Activated T-helper 17 cell treated with anti-CD3 and anti-CD28 coated beads, Interleukin-2, amount 50 U/mL, for 72 hours (primary cell): ENCODE results near the gene SPNS2. TPM values are rescaled to one million over a fixed set of nuclear protein-coding genes. Genes with fewer than 3 reads are reported as not detected.
A peak's percentile ranks its signal among the peaks of the same experiment; 100 is the strongest.

Experiments
- ATAC-seq: fragments of 150-1000 bp; cut with Tn5 transposase; replicated peaks from 2 replicates; pipeline ENCODE4 v1.10.0; 2021; ENCODE audit warnings: mild to moderate bottlenecking, moderate library complexity
- H3K27ac Mint-ChIP-seq: one replicate; pipeline ENCODE4 v1.8.0; 2022; ENCODE audit warnings: mixed read lengths
- H3K27me3 Mint-ChIP-seq: one replicate; pipeline ENCODE4 v1.8.0; 2022; ENCODE audit warnings: mixed read lengths
- H3K36me3 Mint-ChIP-seq: one replicate; pipeline ENCODE4 v1.8.0; 2022; ENCODE audit warnings: low read depth, mild to moderate bottlenecking, mixed read lengths
- H3K4me1 Mint-ChIP-seq: one replicate; pipeline ENCODE4 v1.8.0; 2022; ENCODE audit warnings: mixed read lengths
- H3K4me3 Mint-ChIP-seq: one replicate; pipeline ENCODE4 v1.8.0; 2022; ENCODE audit warnings: mild to moderate bottlenecking, mixed read lengths
- H3K9me3 Mint-ChIP-seq: one replicate; pipeline ENCODE4 v1.8.0; 2022; ENCODE audit warnings: mixed read lengths
- total RNA-seq, 2 donors: library from RNA; stranded (reverse); gene quantifications; one replicate each; pipeline ENCODE4 v1.2.3, GENCODE V29; 2022

Gene SPNS2
- total RNA-seq, 2 donors from 2014 or later, result 0.45 TPM; not detected in 1

DNA sequence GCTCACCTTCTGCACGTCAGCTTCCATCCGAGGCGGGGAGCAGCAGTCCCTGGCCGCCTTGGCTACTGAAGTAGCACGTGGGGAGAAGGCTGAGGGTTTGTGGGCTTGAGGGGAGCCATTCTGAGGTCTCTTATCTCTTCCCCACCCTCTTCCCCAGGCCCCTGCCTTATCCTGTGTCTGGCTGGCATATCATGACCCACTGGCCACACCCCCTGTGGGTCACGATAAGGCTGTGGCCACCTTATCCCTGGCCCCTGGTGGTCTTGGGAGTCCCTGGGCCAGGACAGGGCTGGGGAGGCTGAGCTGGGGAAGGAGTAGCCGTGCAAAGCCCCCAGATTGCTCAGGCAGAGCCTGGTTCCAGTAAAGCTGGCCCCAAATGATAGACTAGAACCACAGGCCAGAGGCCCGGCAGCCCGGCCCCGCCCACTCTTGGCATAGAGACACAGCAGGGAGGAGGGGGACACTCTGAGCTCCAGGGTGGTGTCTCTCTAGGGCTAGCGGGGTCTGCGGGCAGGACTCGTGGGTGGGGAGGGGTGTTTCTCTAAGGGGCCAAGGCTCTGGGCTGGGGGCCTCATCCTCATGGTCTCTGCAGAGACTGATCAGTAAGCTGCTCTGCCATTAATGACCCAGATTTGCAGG, 7.6 kb downstream of the SPNS2 start:
- peaks cover 15% of the 10 kb centered on the region for H3K27me3 Mint-ChIP-seq
- peaks cover 29% of the 10 kb centered on the region for H3K4me1 Mint-ChIP-seq
- no peaks in the 10 kb centered on the region for H3K36me3 Mint-ChIP-seq
- H3K4me3 Mint-ChIP-seq, result no peak overlapping the region
- no peaks in the 10 kb centered on the region for H3K9me3 Mint-ChIP-seq
- H3K27ac Mint-ChIP-seq, result no peak overlapping the region
- ATAC-seq, result no peak

DNA sequence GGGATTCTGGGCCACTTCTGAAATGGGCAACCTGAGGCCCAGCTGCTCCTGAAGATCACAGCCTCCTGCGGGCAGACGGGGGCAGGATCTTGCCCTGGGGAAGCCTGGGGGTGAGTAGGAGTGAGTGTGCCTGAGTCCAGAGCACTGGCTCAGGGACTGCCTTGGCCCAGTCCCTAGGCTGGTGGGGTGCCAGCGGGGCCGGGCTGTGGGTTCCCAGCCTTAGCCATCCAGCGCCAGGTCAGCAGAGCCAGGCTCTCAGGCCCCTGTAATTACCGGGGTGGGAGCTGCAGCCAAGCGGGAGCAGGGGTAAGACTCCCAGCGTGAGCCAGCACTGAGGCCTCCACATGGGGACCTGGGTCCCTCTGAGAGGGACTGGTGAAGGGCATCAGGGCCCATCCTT, 8.2 kb downstream of the SPNS2 start:
- peaks cover 29% of the 10 kb centered on the region for H3K4me1 Mint-ChIP-seq
- ATAC-seq, result no peak
- H3K27ac Mint-ChIP-seq, result no peak overlapping the region
- H3K9me3 Mint-ChIP-seq, result no peaks in the 10 kb centered on the region
- H3K27me3 Mint-ChIP-seq, result peaks cover 10% of the 10 kb centered on the region
- H3K36me3 Mint-ChIP-seq, result no peaks in the 10 kb centered on the region
- no peak overlapping the region for H3K4me3 Mint-ChIP-seq

DNA sequence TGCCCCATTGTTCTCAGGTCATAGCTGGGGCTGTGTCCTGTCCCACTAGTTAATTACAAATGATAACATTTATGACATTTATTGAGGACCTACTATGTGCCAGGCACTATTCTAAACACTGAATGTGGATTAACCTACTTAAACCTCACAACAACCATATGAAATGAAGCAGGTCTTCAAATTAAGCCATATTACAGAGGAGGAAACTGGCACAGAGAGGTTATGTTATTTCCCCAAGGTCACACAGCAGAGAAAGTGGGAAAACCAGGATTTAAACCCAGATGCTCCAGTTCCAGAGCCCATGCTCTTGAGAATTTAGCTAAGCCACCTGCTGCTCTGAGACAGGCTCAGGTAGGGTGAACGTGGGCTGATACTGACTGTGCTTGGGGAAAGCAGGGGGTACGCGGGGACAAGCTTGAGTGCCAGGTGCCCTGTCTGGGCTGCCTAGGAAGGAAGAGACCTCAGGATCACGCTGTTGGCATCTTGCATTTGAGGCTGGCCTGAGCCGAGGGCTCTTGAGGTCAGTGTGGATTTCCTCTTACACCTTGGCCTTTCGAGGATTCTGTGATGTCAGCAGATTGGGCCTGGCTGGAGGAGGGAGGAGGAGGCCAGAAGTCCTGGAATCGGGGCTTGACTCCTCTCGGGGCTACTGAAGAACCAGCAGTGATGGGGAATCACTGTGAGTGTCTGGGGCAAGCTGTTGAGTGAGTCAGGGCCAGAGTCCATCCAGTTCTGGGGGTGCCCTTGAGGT, 8.9 kb downstream of the SPNS2 start:
- H3K27me3 Mint-ChIP-seq, result peaks cover 9% of the 10 kb centered on the region
- H3K4me3 Mint-ChIP-seq, result no peak overlapping the region
- H3K36me3 Mint-ChIP-seq, result no peaks in the 10 kb centered on the region
- H3K27ac Mint-ChIP-seq, result peak overlapping the region; percentile 73
- H3K9me3 Mint-ChIP-seq, result no peaks in the 10 kb centered on the region
- ATAC-seq, result no peak
- H3K4me1 Mint-ChIP-seq, result peaks cover 29% of the 10 kb centered on the region

DNA sequence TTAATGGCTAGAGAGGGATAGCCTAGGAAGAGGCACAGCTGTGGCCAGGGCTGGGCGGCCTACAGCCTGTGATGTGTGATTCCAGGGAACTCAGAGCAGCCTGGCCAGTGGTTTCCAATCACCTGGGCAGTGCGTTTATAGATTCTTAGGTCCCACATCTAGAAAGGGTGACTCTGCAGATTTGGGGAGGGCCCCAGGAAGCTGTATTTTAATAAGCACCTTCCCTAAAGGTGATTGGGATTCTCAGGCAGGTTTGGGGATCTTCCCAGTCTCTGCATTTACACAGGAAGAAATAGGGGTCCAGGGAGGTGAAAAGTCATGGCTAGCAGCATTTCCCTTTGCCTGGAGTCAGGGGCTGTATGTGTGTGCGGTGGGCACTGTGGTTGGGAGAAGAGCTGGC, 9.5 kb downstream of the SPNS2 start:
- Mint-ChIP-seq H3K27ac (peak overlapping the region; percentile 73), H3K9me3 (no peaks in the 10 kb centered on the region), H3K4me3 (no peak overlapping the region)

DNA sequence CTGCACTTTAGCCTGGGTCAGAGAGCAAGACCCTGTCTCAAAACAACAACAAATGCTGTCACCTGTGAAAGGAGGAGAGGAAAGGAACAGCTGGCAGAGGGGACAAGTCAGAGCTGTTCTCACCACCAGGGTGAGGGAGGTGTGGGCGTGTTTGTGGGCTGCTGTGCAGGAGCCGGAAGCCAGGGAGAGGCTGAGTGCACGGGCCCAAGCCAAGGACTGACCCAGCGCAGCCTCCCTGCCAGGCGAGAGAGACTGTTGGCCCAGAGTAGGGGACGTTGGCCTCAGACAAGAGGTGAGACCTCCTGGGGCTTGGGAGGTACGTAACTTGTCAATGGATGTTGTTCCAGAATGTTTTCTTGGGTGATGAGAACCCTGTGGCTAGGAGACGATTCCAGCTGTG, 10.7 kb downstream of the SPNS2 start:
- H3K27ac Mint-ChIP-seq, result peak overlapping the region; percentile 73
- H3K9me3 Mint-ChIP-seq, result no peaks in the 10 kb centered on the region
- peak overlapping the region; percentile 27 for H3K4me3 Mint-ChIP-seq
- peaks cover 4% of the 10 kb centered on the region for H3K27me3 Mint-ChIP-seq
- peak; percentile 78 for ATAC-seq
- peaks cover 23% of the 10 kb centered on the region for H3K4me1 Mint-ChIP-seq
- H3K36me3 Mint-ChIP-seq, result no peaks in the 10 kb centered on the region

More for the DNA sequence above, 9.5 kb downstream of the SPNS2 start:
- Mint-ChIP-seq H3K36me3 (no peaks in the 10 kb centered on the region), H3K27me3 (peaks cover 4% of the 10 kb centered on the region), H3K4me1 (peaks cover 29% of the 10 kb centered on the region)
- ATAC-seq, result no peak

DNA sequence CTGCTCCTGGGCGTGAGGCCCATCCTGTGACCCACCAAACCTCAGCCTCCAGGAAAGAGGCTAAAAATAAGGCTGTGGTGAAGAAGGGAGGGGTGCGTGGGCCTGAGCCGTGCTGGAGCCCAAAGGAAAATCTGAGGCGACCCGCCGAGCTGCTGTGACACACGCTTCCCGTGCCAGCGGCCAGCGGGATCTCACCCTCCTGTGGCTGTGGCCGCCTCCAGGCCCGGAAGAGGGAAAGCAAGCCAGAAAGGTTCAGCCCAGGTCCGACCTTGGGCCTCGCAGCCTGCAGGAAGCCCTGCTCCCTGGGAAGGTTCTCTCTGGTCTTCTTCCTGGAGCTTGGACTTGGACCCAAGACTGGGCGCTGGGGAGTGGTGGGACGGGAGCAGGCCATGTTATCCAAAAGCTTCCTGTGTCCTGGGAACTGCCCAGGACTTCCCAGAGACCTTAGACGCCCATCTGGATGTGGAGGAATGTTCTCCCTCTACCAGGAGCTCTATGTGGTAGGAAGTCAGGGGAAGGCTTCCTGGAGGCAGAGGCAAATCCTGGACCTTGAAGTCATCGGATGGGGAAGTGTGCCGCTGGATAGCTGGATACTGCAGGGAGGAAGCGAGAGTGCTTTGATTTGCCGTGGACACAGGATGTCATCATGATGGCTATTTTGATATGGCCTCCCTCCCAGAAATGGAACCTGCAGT, 11.4 kb downstream of the SPNS2 start:
- Mint-ChIP-seq H3K36me3 (no peaks in the 10 kb centered on the region), H3K27ac (peak overlapping the region; percentile 73), H3K9me3 (no peaks in the 10 kb centered on the region), H3K4me1 (peaks cover 17% of the 10 kb centered on the region), H3K4me3 (peak overlapping the region; percentile 27), H3K27me3 (peaks cover under 1% of the 10 kb centered on the region)
- ATAC-seq, result peak; percentile 26

DNA sequence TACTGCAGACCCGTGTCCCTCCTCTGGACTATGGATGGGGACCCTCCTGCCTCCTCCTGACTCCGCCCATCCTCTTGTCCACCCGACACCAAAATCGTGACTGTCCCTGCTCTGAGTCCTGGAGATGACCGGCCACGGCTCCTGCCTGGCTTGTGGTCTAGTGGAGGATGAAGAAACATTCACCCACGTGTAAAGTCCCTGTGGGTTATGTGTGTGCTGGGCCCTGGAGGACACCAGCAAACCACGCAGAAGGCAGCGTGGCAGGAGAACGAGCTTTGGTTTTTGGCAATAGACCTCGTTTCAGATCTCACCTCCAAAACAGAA, 11.9 kb downstream of the SPNS2 start:
- Mint-ChIP-seq H3K36me3 (no peaks in the 10 kb centered on the region), H3K4me3 (no peak overlapping the region), H3K9me3 (no peaks in the 10 kb centered on the region), H3K27me3 (no peaks in the 10 kb centered on the region), H3K4me1 (peaks cover 12% of the 10 kb centered on the region), H3K27ac (peak overlapping the region; percentile 30)
- ATAC-seq, result no peak

DNA sequence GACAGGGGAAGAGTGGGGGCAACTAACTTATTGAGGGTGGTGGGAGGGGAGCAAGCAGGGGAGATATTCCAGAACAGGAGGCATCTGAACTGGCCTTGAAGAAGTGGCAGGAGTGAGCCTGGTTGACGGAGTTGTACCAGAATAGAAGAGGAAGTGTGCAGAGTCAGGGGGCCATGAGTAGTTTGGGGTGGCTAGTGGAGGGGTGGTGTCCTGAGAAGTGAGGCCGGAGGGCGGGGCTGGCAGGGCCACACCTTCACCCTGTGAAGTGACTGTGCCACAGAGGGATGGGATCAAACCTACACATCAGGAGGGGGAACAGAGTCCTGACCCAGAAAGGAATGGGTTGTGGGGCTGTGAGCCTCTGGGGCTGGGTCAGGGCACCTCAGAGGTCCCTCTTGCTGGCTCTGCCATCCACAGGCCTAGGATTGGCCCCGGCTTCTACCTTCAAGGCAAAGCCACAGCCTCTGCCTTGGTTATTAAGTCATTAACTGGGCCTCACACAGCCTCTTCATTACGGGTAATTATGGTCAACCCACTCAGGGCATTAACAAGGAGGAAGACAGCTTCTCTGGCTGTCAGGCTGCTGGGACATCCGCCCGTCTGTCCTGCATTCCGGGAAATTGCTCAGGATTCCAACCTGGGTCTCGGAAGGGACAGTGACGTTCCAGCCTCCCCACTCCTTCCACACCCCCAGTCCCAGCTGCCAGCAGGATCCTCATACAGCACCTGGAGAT, 12.7 kb downstream of the SPNS2 start:
- Mint-ChIP-seq H3K4me1 (peaks cover 12% of the 10 kb centered on the region), H3K27ac (peak overlapping the region; percentile 30), H3K9me3 (no peaks in the 10 kb centered on the region), H3K36me3 (no peaks in the 10 kb centered on the region), H3K27me3 (no peaks in the 10 kb centered on the region), H3K4me3 (no peak overlapping the region)
- ATAC-seq, result no peak

DNA sequence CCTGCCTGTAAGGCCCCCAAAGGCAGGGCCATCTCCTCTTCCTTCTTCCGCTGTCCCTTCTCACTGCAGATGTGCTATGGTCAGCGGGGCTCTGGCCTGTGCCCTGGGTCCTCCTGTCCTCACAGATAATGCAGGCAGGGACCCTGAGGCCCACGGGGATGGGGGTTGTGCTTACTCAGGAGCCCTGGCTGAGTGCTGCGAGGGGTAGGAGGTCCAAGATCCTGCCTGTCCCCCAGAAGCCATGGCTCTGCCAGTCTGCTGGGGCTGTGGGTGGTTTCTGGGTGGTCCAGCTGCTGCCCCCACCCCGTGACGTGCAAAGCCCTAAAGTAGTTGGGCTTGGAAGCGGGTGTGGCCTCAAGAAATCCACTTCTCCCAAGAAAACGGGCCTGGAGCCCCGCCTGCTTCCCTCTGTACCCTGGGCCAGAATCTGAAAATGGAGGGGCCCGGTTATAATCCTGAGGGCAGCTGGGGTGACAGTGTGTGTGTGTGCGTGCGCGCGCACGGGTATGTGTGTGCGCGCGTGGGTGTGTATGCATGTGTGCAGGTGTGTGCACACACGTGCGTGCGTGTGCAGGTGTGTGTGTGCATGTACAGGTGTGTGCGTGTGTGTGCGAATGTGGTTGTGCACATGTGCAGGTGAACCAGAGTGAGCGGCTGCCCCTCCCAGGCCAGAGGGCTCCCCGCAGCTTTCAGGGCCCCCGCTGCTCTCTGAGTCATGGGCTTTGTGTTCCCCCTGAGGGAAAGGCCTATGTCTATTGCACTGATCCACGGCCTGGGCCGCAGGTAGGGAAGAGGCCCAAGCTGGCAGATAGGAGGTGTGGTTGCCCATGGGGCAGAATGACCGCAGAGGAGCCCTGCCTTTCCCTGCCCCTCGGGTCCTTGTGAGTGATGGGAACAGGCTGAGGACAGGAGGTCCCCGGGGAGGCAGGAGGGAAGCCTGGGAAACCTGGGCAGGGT, 13.8 kb downstream of the SPNS2 start:
- Mint-ChIP-seq H3K27me3 (no peaks in the 10 kb centered on the region), H3K4me3 (no peak overlapping the region), H3K4me1 (peaks cover 12% of the 10 kb centered on the region), H3K36me3 (no peaks in the 10 kb centered on the region), H3K9me3 (no peaks in the 10 kb centered on the region), H3K27ac (no peak overlapping the region)
- no peak for ATAC-seq

DNA sequence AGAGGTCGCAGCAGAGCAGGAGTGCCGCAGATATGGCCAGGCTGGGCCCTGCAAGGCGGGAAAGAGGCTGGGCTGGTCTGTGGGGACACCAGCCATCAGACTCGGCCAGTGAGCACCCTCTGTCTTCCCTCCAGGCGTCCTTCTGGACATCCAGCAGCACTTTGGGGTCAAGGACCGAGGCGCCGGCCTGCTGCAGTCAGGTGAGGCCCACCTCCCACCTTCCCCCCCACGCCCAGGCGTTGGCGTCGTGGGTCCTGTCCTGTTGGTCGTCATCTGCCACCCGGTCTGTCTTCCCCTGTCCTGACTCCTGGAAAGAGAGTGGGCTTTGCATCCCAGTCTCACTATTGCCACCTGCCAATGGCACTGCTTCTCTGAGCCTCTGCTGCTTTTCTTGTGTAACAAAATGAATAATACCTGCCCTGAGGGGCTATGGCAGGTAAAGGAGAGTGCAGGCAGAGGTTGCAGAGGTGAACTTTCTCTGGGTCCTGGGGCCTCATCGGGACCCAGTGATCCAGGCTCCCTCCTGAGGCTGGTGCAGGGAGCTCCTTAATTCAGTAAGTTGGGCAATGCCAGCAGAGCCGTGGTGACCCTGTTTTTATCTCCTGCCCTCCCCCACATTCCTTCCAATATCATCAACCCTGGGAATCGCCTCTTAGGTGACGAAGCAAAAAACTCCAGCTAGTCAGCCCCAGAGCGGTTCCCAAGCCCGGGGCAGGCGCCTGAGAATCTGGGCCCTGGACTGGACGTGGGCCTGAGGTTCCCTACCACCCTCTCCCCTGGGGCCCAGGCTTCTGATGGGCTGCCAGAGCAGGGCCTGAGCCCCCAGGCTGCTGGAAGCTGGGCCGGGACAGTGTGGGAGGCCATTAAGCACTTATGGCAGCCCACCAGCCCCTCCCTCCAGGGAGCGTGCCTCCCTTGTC, 14.7 kb downstream of the SPNS2 start:
- peaks cover 12% of the 10 kb centered on the region for H3K4me1 Mint-ChIP-seq
- no peak for ATAC-seq
- no peaks in the 10 kb centered on the region for H3K36me3 Mint-ChIP-seq
- H3K27ac Mint-ChIP-seq, result no peak overlapping the region
- H3K4me3 Mint-ChIP-seq, result no peak overlapping the region
- H3K9me3 Mint-ChIP-seq, result no peaks in the 10 kb centered on the region
- H3K27me3 Mint-ChIP-seq, result no peaks in the 10 kb centered on the region

DNA sequence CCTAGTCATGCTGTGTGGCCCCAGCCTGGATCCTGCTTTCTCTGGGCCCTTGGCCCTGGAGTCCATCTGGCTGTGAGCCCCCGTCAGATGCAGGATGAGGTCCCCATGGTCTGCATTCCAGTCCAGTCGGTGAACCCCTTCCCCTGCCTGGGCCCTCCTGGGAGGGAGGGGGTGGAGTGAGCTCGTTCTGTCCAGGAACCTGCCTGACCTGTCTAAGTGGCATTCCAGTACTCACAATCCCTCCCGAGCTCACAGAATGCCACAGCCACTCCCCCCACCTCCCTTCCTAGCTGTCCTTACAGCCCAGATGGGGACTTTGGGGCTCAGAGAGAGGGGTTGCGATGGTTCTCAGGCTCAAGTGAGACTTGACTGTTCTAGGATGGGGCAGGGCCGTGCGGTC, 15.5 kb downstream of the SPNS2 start:
- no peaks in the 10 kb centered on the region for H3K36me3 Mint-ChIP-seq
- no peaks in the 10 kb centered on the region for H3K27me3 Mint-ChIP-seq
- no peak overlapping the region for H3K27ac Mint-ChIP-seq
- ATAC-seq, result no peak
- H3K4me1 Mint-ChIP-seq, result peaks cover 5% of the 10 kb centered on the region
- no peak overlapping the region for H3K4me3 Mint-ChIP-seq
- no peaks in the 10 kb centered on the region for H3K9me3 Mint-ChIP-seq

DNA sequence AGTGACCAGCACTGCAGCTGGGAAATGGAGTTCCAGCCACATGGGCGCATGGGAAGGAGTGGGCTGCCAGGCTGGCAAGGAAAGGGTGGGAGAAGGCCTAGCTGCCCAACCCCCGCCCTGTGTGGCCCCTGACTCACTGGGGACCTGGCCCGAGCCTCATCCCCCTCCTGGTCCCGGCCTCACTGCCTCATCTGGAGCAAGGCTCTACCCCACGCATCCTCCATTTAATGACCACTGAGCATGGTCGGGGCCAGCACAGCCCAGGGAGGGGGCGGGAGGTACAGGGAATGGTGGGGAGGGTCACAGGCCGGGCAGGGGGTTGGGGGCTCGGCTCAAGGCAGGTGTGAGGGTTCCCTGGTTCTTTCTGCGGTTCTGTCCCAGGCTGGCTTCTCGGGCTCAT, 16.1 kb downstream of the SPNS2 start:
- no peaks in the 10 kb centered on the region for H3K27me3 Mint-ChIP-seq
- no peak overlapping the region for H3K27ac Mint-ChIP-seq
- no peaks in the 10 kb centered on the region for H3K36me3 Mint-ChIP-seq
- no peak for ATAC-seq
- no peaks in the 10 kb centered on the region for H3K4me1 Mint-ChIP-seq
- H3K9me3 Mint-ChIP-seq, result no peaks in the 10 kb centered on the region
- H3K4me3 Mint-ChIP-seq, result no peak overlapping the region

DNA sequence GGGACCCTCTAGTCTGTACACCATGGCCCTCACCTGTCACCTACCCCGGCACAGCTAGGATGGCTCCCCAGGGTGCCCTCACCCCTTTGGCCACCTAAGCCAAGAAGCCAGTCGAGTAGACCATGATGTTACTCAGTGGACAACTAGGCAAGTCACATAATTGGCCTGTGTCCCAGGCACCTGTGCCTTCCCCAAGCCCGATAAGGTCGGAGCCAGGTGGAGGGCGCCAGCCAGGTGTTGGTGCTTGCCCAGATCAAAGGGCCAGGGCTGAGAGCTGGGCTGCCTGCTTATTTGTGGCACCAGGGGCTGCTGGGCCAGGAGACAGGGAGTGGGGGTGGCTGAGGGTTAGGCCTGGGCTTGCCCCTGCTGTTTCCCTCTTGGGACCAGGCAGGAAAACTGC, 16.8 kb downstream of the SPNS2 start:
- Mint-ChIP-seq H3K4me1 (no peaks in the 10 kb centered on the region), H3K4me3 (no peak overlapping the region), H3K9me3 (no peaks in the 10 kb centered on the region), H3K27ac (no peak overlapping the region), H3K36me3 (no peaks in the 10 kb centered on the region), H3K27me3 (no peaks in the 10 kb centered on the region)
- ATAC-seq, result no peak
